PFSK-1 (cell line): ENCODE results near the gene SCGB3A2.

ENCODE experiments used
- FOXP2 ChIP-seq: optimal IDR thresholded peaks from 2 replicates; pipeline ENCODE3; 2011; ENCODE audit warnings: borderline replicate concordance, control low read depth, inconsistent platforms; ENCODE audit not compliant: insufficient read depth; ENCODE audit errors: extremely low read length, extremely low read depth
- POLR2AphosphoS5 ChIP-seq: IDR thresholded peaks from 2 replicates; pipeline ENCODE4 v1.6.1; 2012; ENCODE audit warnings: low read depth, mild to moderate bottlenecking, control low read depth, low read length, moderate library complexity
- REST ChIP-seq, 2 experiments: IDR thresholded peaks; 2 replicates each; pipeline versions ENCODE4 v1.6.1 to v1.8.0; 2011 to 2012; ENCODE audit warnings: low read depth in 2 of 2, low read length in 2 of 2, control low read depth in 1 of 2, inconsistent platforms in 1 of 2, mild to moderate bottlenecking in 1 of 2, moderate library complexity in 1 of 2; ENCODE audit not compliant: insufficient read depth in 1 of 2
- SIN3A ChIP-seq: IDR thresholded peaks from 2 replicates; pipeline ENCODE4 v1.6.1; 2012; ENCODE audit warnings: mild to moderate bottlenecking, low read length, moderate library complexity, borderline replicate concordance; ENCODE audit not compliant: insufficient read depth
- TAF1 ChIP-seq: IDR thresholded peaks from 2 replicates; pipeline ENCODE4 v1.6.1; 2012; ENCODE audit warnings: low read length, control low read depth, borderline replicate concordance; ENCODE audit not compliant: insufficient read depth

Gene SCGB3A2

GRCh38 chr5:147921136-147921535 is 42.6 kb downstream of the SCGB3A2 start:
- TF ChIP-seq TAF1, result no peak
- no peak for TF ChIP-seq SIN3A
- TF ChIP-seq POLR2AphosphoS5, result no peak
- no peak for TF ChIP-seq FOXP2
- TF ChIP-seq REST (IDR thresholded peaks at IDR 0.05; ENCODE audit: insufficient read depth in 1 of 2, low read depth in 2 of 2, low read length in 2 of 2), result no peak

- TF ChIP-seq REST (IDR thresholded peaks at IDR 0.05; ENCODE audit: insufficient read depth in 1 of 2, low read depth in 2 of 2, low read length in 2 of 2), result no peak
- no peak for TF ChIP-seq SIN3A
- TF ChIP-seq POLR2AphosphoS5, result no peak
- TF ChIP-seq FOXP2, result no peak
- no peak for TF ChIP-seq TAF1
Observed at GRCh38 chr5:147925020-147925419, 46.5 kb downstream of the SCGB3A2 start.

- TF ChIP-seq FOXP2 (no peak), POLR2AphosphoS5 (no peak), TAF1 (no peak), REST (IDR thresholded peaks at IDR 0.05; ENCODE audit: insufficient read depth in 1 of 2, low read depth in 2 of 2, low read length in 2 of 2) (no peak), SIN3A (no peak)
Observed at GRCh38 chr5:147927901-147928300, 49.4 kb downstream of the SCGB3A2 start.

GRCh38 chr5:147930769-147931168 is 52.3 kb downstream of the SCGB3A2 start:
- TF ChIP-seq FOXP2, result no peak
- no peak for TF ChIP-seq POLR2AphosphoS5
